H1 (cell line): ENCODE data around the gene MTPN. TPM values are rescaled to one million over a fixed set of nuclear protein-coding genes. Genes with fewer than 3 reads are reported as not detected.

Experiments used
- CEBPB ChIP-seq: IDR thresholded peaks from 2 replicates; pipeline ENCODE4 v1.6.1; 2012; ENCODE audit warnings: low read depth, low read length
- CREB1 ChIP-seq: IDR thresholded peaks from 2 replicates; pipeline ENCODE4 v1.6.1; 2012; ENCODE audit warnings: inconsistent platforms
- CTCF ChIP-seq, 3 experiments: IDR thresholded peaks; 1 replicate in 2 of 3; 2 replicates in 1 of 3; pipeline versions ENCODE4 v1.5.1 to v1.6.1; 2011; ENCODE audit warnings: low read length in 3 of 3, mild to moderate bottlenecking in 3 of 3, inconsistent platforms in 2 of 3, low read depth in 1 of 3, moderate library complexity in 1 of 3; ENCODE audit not compliant: insufficient read depth in 1 of 3; ENCODE audit errors: control extremely low read depth in 1 of 3
- FOSL1 ChIP-seq: IDR thresholded peaks from 2 replicates; pipeline ENCODE4 v1.6.1; 2011; ENCODE audit warnings: mild to moderate bottlenecking, low read depth, low read length, moderate library complexity; ENCODE audit not compliant: insufficient read depth
- KDM5A ChIP-seq: fragments of 200-600 bp; IDR thresholded peaks from 2 replicates; pipeline ENCODE4 v1.7.1; 2012; ENCODE audit warnings: mild to moderate bottlenecking, low read length, inconsistent platforms, mixed read lengths
- NRF1 ChIP-seq: IDR thresholded peaks from 2 replicates; pipeline ENCODE4 v1.6.1; 2011; ENCODE audit warnings: mild to moderate bottlenecking, low read depth, low read length, improper control_type of control experiment
- RAD21 ChIP-seq, 2 experiments: IDR thresholded peaks in 1 of 2; conservative IDR thresholded peaks in 1 of 2; 2 replicates each; pipeline ENCODE4 v1.6.1; 2011; ENCODE audit warnings: low read depth in 2 of 2, low read length in 2 of 2, improper control_type of control experiment in 1 of 2, inconsistent platforms in 1 of 2, mild to moderate bottlenecking in 1 of 2, moderate library complexity in 1 of 2
- SP4 ChIP-seq: IDR thresholded peaks from 2 replicates; pipeline ENCODE4 v1.6.1; 2012; ENCODE audit warnings: low read length, inconsistent platforms
- SUZ12 ChIP-seq: fragments of 200-600 bp; sonication (generic); IDR thresholded peaks from 2 replicates; pipeline ENCODE4 v1.6.1; 2012; ENCODE audit warnings: mild to moderate bottlenecking, inconsistent platforms, low read length, moderate library complexity, mixed read lengths
- TEAD4 ChIP-seq: IDR thresholded peaks from 2 replicates; pipeline ENCODE4 v1.6.1; 2012; ENCODE audit warnings: low read depth, low read length, inconsistent platforms, mixed read lengths
- polyA plus RNA-seq, 7 experiments: library from polyadenylated mRNA; depleted of rRNA in 3 of 7; stranded (reverse) in 5 of 7; unstranded in 2 of 7; fragments of >200 nt in 5 of 7; fragments of 200-250 nt in 2 of 7; gene quantifications; 1 replicate in 5 of 7; 2 replicates in 1 of 7; 4 replicates in 1 of 7; pipeline versions ENCODE4 v1.2.1 to v1.2.3, GENCODE V29; 2011 to 2013; ENCODE audit warnings: missing spikeins in 2 of 7, mixed read lengths in 2 of 7
- total RNA-seq: library from RNA; stranded (reverse); fragmentation: NEBNext Ultra II Directional; extraction: Animal tissue kit (Norgen Biotek cat#: 25700); gene quantifications from 2 replicates; pipeline ENCODE4 v1.2.1, GENCODE V29; 2021

Gene MTPN
- total and polyA plus RNA-seq, 2 of the 8 experiments (the other 6 are each of a cell fraction or from before 2014, with no cell fraction given), result 33.0 to 101 TPM

- TF ChIP-seq CTCF (IDR thresholded peaks at IDR 0.05; ENCODE audit: control extremely low read depth in 1 of 3, insufficient read depth in 1 of 3, low read depth in 1 of 3, low read length in 3 of 3), result no peak
- no peak for TF ChIP-seq SP4
- TF ChIP-seq CEBPB, result no peak
- no peak for TF ChIP-seq KDM5A
- TF ChIP-seq TEAD4, result no peak
- no peak for TF ChIP-seq FOSL1
- TF ChIP-seq NRF1, result no peak
- TF ChIP-seq CREB1, result no peak
- TF ChIP-seq SUZ12, result no peak
- TF ChIP-seq RAD21 (IDR thresholded peaks at IDR 0.05 in 1 of 2, conservative IDR thresholded peaks at IDR 0.05 in 1 of 2; ENCODE audit: low read depth in 2 of 2, low read length in 2 of 2), result no peak
Observed at GRCh38 chr7:135979471-135980011, 2.4 kb upstream of the MTPN start (continued).
